Stimulated activated CD4-positive, alpha-beta T cell treated with anti-CD3 and anti-CD28 coated beads, TNF-alpha, amount 100 ng/mL, for 1 hour (primary cell): ENCODE results near the gene KIF5C.

Experiments
- DNase-seq, 3 donors: peaks; one replicate each; pipeline ENCODE4 v3.0.0-alpha.2; 2020; ENCODE audit warnings: low read depth in 3 of 3, low spot score in 1 of 3

Gene KIF5C

GRCh38 chr2:149068996-149069888, 194.2 kb downstream of the KIF5C start:
- DNase-seq = no peak

DNA sequence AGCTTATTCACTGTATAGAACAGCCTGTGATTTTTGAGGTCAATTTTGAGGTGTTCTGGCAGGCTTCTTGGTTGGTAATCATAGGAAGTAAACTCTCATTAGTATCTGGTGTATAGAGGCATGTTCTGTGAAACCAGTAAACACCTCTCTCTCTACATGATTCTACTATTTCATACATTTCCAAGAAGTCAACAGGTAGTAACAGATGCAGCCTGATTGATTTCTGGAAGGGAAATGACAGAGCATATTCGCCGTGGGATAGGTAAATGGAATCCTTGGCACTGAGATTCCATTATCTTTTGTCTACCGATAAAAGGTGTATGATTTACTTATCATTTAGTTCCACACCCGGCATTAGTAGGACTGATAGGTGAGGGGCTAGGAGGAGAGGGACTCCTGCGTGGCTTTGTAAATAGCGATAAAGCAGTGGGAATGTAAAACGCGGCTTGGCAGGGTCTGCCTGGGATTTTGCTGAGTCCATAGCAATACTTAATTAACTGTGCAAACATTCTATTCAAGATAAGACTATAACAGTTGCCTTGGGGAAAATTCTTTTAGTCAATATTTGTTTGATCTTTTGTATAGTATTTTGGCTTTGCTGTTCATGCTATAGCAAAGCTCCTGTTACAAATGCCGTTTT, 195.8 kb downstream of the KIF5C start:
- no peak for DNase-seq

DNA sequence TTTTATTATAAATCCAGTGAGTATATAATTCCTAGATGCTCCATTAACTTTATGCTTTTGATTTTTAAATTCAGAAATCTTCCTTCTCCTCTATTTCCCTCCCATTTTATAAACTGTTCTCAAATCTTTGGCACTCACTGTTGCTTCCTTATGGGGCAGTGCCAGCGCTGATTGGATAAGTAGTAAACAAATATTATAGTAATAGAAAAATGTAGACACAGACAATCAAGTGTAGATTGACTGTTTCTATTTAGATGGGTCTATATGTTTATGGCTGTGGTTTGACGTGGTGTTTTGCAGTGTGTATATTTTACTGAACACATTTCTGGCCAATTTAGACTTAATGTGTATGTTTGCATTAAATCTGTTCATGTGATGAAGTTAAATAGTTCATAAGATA, 200.1 kb downstream of the KIF5C start:
- no peak for DNase-seq

- DNase-seq = no peak
Observed at GRCh38 chr2:149075853-149076252, 200.8 kb downstream of the KIF5C start.
